CD4-positive, alpha-beta T cell treated with Interleukin-1 beta for 1 hour (primary cell): ENCODE measurements around the gene APEX1.
"Not testable (repeated sequence)": the region's sequence is repeated elsewhere in the genome, so short reads cannot be mapped to it uniquely, and the experiment has no call there.

ENCODE experiments used
- DNase-seq, 2 donors: peaks; one replicate each; pipeline ENCODE4 v3.0.0-alpha.2; 2020 to 2022

APEX1 gene

DNA sequence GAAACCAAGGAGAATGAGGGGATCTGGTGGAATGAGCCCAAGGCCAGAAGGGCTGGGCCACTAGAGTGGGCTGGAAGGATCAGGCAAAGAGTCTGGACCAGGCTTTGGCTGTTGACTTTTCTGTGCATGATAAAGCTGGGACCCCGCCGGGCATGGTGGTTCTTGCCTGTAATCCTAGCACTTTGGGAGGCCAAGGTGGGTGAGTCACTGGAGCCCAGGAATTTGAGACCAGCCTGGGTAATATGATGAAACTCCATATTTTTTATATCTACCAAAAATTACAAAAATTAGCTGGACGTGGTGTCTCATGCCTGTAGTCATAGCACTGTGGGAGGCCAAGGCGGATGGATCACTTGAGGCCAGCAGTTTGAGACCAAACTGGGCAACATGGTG lies 18.7 kb upstream of the APEX1 start:
- DNase-seq, result no peak

DNA sequence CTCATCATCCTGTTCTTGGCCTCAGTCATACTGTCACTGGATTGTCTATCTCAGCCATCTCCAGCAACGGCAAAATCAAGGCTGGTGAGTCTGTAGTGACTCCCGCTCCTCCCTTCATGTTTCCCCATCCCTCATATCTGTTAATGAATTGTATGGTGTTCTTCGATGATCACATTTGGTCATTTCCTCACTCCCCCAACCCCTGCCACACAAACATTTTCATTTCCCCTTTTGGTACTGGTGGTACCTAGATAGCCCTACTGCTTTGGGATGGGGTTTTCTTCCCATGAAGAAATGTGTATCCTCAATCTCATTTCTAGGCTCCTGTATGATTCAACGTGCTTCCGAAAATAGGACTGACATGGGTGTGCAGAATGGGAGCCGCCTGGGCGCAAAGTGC lies 16.4 kb upstream of the APEX1 start:
- no peak for DNase-seq

DNA sequence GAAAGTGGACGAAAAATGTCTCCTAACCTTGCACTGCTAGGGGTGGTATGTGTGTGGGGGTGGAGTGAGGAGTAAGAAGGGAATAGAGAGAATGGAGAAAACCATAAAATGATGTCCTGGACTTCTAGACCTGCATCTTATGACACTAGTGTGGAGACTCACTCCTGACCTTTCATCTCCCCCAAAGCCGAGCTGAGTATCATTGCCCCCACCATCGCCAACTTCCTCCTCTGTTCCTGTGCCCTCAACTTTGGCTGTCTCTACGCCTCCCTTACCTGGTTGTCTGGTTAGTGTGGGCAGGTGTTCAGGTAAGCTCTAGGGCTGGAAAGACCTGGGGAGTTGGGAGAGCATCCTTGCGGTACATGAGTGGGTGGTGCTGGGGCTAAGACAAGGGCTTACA lies 14.6 kb upstream of the APEX1 start:
- no peak for DNase-seq

DNA sequence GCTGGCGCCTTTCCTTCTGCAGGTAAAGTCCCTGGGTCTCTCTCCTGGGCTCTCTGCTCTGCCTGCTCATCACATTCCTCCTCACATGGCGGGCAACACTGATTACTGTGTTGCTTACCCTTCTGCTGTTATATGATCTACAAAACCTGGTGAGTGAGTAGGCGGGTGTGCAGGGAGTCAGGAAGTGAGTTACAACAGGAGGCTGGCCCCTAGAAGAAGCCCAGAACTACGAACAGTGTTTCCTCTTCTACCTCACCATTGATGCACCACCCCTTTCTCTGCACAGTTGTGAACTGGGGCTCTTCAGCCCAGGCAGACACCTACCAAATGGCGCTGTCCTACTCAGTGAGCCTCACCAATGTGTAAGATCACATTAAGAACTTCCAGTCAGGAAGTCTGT lies 14.1 kb upstream of the APEX1 start:
- DNase-seq, result peak; percentile 13 to 37

DNA sequence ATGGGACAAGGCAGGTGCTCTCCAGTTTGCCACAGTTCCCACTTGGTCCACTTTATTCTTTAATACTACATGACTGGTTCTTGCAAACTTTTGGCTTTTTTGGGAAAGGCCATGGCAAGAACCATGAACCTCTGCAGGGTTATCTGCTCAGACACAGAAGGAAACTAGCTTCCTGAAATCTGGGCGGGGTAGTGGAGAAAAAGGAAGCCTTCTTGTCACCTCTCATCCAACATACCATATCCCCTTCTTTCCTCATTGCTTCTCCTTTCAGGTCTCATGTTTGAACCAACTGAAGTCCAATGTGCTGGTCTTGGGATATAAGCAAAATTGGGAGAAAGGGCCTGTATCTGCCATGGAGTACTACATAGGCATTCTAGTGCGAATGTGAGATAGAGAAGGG lies 13.6 kb upstream of the APEX1 start:
- no peak for DNase-seq

DNA sequence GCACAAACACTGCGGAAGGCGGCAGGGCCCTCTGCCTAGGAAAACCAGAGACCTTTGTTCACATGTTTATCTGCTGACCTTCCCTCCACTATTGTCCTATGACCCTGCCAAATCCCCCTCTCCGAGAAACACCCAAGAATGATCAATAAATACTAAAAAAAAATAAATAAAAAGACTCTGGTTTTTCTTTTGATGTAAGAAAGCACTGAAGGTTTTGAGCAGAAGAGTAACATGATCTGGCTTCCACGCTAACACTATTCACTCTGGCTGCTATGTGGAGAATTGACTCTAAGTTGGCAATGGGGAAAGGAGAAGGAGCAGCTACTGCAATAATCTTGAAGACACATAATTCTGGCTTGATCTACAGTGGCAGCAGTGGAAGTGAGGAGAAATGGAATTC lies 11.4 kb upstream of the APEX1 start:
- DNase-seq, result not testable (repeated sequence)

DNA sequence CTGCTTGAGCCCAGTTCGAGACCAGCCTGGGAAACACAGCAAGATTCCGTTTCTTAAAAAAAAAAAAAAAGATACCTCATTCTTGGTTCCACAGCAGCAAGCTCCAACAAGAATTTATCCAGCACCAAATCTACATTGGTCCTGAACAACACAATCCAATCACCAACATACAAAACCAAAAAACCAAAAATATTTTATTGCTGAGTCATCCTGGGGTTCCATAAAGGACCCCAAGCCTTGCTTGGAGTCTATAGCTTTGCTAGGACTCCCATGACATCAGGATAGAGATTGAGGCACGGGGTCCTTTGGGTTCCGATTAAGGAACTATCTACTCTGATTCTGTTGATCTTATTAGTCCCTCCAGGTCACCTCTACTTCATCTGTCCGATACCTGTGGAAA lies 8.1 kb upstream of the APEX1 start:
- no peak for DNase-seq

DNA sequence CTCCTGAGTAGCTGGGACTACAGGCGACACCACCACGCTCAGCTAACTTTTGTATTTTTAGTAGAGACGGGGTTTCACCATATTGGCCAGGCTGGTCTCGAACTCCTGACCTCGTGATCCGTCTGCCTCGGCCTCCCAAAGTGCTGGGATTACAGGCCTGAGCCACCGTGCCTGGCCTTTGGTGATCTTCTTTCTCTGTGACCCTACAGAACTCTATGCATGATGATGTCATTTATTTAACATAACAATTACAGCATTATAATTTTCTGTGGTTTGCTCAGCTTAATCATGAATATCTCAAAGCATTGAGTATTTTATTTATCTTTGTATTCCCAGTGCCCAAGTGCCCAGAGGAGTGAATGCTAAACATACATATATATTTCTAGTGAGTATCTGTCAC lies 2.2 kb upstream of the APEX1 start:
- not testable (repeated sequence) for DNase-seq

DNA sequence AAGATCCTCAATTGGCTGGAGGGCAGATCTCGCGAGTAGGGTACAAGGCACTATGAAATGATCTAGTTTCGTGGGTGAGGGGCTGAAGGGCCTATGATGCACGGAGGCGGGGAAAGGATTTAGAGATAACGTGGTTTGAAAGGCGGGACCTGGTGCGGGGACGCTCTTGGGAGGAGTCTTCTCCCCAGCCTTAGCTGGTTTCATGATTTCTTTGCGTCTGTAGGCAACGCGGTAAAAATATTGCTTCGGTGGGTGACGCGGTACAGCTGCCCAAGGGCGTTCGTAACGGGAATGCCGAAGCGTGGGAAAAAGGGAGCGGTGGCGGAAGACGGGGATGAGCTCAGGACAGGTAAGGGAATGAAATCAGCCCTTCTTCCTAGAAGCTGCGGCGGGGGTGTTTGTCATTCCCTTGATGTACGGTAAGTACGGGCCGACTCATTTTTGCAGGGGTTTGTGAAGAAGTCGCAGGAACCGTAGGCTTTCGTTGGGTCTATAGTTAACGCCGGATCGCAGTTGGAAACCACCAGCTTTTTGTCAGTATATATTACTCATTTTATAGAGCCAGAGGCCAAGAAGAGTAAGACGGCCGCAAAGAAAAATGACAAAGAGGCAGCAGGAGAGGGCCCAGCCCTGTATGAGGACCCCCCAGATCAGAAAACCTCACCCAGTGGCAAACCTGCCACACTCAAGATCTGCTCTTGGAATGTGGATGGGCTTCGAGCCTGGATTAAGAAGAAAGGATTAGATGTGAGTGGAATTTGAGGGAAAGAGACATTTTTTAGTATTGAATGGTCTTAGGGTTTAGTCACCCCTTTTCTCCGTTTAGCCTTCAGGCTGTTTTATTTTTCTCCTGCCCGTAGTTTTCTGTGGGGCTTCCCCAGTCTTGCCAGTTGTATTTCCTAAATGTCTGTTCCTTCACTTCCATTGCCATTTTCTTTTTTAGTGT lies 602 bp downstream of the APEX1 start:
- no peak for DNase-seq

DNA sequence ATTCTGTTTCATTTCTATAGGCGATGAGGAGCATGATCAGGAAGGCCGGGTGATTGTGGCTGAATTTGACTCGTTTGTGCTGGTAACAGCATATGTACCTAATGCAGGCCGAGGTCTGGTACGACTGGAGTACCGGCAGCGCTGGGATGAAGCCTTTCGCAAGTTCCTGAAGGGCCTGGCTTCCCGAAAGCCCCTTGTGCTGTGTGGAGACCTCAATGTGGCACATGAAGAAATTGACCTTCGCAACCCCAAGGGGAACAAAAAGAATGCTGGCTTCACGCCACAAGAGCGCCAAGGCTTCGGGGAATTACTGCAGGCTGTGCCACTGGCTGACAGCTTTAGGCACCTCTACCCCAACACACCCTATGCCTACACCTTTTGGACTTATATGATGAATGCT lies 1.9 kb downstream of the APEX1 start:
- no peak for DNase-seq

DNA sequence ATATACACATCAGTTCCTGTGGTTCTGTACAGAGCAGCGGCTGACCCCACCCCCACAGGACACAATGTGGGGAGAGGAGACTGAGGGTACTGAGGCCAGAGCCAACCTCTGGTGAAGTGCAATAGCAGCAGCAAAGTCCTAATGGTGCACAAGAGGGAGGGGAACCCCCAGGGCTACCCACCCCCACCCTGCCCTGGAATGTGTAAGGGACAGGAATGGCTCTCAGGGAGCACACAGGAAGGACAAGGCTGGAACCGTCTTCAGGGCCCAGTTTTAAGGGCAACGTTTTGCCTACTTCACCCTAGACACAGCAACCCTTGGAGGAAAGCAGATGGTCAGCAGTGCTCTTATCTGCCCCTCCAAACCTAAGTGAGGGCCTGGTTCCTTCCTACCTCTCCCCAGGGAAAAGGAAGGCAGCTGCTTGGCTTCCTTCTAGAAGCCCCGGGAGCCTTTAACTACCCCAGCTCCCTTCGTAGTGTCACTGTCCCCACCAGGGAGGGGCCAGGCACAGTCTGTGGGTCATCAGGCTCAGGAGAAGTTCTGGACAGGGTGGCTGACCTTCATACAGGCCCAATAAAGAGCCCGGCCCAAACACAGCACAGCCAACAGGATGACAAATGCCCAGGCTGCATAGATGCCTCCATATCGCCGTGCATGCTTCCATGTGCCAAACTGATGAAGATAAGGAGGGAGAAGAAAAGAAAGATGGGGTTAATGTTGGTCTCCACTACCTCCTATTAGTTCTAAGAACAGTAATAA lies 3.2 kb downstream of the APEX1 start:
- DNase-seq, result no peak

DNA sequence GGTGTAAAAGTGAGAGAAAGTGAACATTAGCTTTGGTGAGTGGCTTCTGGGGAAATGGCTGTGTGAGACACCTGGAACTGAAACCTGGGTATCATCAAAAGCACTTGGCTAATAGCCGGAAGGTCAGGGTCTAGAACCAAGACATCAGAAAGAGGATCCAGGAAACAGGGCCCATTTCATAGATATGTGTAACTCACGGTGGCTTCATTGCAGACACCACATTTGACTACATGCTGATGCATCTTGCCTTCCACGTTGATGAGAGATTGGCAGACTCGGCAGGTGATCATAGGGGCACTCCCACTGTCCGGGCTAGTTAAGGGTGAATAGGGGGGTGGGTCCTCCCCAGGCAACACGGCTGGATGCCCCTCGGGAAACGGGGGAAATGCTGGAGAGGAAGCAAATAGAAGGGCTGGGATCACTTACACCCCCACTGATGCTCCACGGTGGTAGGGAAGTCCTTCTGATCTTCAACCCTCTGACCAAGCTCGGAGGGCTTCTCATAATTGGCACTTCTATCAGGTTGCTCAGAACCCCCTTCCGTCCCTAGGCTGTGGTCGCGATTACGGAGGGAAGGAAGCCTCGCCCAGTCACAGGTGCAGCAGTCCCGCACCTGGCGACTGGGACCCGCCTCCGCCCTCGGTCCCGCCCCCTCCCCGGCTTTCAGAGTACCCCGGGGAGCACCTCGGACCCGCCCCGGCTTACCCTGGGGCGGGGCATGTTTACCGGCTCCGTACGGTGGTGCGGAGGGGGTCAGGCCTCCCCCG lies 5.6 kb downstream of the APEX1 start:
- peak; percentile 78 to 85 for DNase-seq

DNA sequence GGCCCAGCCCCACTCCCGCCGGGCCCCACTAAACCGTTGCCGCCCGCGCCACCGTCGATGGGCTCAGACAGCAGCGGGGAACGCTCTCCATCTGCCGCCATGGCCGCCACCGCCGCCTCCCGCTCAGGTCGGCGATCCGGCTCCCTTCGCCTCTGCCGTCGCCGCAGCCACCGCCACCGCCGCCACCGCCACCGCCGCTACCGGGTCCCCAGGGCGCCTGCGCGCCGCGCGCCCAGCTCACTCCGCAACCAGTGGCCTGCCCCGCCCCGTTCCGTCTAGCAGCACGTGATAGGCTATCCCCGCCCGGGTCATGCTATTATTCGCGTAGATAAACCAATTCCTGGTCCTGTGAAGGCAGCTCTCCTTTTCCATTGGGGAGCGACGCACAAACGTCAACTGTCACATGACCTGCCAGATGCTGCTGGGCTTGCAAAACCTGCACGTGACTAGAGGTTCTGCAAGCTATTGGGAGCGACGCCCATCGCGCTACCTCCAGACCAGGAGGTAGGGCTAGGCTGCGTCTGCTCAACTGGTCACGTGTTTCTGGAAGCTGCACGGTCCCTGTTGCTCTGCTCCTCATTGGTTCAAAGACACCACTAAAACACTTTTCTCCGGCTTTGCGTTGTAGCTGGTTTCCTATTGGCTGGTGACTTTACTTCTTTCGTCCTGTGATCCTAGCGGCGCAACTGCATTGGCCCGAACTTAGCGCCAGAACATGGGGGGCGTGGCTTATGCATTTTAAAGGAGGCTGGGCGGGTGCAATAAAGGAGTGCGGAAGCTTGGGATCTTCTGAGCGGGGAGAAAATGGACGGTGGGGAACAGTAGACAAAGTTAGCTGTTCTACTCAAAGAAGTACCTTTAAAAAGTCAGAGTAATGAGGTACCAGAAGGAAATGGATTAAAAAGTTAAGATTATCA lies 6.5 kb downstream of the APEX1 start, which contains the start of gene PIP4P1:
TSS of gene PIP4P1 (minus strand) at position 210 of the 917 bp plus-strand sequence. CDS start at position 101, 109 bp downstream.
- peak; percentile 99 to 100 for DNase-seq

DNA sequence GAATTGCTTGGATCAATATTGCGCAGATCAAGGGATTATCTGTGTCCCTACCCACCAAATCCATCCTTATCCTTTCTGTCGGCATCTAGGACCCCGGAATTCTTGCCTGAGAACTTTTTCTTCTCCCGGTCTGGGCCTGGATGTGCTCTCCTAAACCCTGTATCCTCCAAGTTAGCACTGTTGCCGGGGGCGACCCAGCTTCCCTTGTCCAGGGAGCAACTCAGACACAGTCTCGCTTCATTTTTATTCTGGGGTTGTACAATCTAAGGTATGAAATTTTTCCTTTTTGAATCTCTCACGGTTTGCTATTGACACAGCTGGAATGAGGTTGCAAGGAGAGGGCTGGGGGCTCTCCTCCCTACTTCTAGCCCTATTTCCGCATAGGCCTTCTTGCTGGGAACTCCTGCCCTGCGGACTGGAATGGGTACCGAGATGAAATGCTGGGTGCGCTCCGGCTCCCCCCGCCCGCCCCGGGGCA lies 13.8 kb downstream of the APEX1 start:
- no peak for DNase-seq

DNA sequence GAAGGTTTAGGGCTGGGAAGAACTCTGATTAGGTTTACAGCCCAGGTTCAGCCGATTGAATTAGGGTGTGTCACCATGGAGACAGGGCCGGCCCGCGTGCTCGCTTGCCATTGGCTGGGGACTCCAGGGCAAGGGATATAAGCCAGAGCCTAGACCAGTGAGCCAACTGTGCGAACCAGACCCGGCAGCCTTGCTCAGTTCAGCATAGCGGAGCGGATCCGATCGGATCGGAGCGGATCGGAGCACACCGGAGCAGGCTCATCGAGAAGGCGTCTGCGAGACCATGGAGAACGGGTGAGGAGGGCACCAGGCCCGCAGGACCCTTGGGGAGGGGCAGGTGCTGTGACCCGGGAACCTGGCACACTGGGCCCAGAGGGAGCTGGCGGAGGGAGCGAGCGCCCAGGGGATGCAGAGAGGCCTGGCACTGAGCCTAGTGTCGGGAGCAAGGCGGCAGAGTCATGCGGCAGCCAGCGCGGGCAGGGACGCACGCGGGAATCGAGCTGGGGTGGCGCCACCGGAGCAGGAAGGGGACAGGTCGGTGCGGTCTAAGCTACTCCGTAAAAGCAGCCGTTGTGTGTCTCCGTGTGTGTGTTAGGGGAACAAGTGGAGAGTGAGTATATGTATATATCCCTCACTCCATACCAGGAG lies 14.3 kb downstream of the APEX1 start, which contains the start of gene PNP:
TSS of gene PNP (plus strand) at position 165 of the 648 bp plus-strand sequence. CDS start at position 284, 119 bp downstream.
- DNase-seq, result peak; percentile 93 to 94

DNA sequence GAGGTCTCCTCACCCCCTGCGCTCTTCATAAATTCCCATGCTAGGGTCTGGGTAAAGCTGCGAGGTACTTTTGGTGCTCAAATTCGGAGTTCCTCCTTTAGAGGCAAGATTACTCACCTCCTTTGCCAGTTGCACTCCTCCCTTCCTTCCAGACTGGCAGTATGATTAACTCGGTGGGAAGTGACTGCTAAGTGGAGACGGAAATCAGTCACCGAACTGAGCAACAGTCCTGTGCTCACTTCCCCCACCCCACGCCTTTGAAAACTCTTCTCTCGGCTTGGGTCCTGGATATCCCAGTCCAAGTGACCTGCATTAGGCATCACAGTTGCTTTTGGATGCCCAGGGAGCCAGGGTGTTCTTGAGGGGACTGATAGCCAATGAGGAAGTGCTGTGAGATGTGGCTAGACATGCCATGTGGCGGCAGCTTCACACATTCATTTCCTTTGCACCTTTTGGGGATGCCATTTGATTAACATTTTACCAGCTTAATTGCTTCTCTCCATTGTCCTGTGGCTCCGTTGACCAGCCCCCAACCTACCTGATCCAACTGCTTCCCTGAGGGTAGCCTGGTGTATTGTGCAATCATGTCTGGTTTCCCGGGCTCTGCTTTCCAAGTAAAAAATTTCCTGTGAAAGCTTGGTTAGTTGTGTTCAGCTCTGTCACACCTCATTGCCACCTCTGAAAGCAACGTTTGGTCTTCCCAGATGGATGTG lies 15.0 kb downstream of the APEX1 start:
- DNase-seq, result peak; percentile 54 to 72

DNA sequence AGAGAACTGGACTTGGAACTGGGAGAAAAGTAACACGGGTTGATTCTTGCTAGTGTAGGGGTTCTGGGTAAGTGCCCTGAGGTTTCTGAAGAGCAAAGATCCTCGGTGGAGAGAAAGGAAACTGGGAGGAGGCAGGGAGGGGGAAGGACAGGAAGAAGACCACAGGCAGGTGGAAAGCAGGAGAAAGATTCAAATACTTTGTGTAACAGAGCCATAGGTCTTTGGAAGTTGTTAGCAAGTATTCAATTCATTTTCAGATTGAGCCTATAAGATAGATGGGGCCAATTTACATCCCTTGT lies 15.5 kb downstream of the APEX1 start:
- DNase-seq, result no peak

DNA sequence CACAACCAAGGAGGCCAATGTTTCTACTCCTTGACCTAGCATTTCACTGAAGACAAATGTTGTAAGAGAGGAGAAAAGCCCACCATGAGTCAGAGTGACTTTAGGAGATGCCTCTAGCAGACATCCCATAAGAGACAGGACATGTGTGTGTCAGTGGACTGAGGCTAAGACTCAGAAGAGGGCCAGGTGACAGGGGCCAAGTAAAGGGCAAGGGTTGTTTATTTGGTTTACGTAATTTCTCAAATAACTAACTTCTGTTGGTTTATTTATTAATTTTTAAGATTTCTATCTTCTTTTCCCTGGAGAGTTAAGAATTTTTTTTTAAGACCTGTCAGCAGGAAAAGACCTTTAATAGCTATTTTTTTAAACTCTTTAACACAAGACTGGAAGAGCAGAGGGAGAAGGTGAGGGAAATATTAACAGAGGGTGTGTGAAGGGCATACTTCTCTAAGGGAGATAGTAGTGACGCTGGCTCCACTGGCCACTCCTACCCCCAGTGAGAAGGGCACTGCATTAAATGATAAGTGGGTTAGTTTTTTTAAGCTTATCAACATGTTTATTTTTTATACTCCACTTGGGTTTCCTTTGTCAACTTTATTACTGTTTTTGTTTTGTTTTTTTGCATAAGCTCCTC lies 17.6 kb downstream of the APEX1 start:
- no peak for DNase-seq

DNA sequence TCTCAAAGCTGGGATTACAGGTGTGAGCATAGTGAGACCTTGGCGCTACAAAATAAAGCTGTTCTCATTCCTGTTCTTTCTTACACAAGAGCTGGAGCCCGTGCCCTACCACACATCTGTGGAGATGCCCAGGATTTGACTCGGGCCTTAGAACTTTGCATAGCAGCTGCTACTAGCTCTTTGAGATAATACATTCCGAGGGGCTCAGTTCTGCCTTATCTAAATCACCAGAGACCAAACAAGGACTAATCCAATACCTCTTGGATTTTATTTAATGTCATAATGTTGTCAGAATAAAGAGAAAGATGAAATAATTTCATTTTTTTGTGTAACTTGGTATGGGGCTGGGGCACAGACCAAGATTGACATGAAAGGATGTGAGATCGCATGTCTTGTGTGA lies 21.8 kb downstream of the APEX1 start:
- DNase-seq, result no peak

DNA sequence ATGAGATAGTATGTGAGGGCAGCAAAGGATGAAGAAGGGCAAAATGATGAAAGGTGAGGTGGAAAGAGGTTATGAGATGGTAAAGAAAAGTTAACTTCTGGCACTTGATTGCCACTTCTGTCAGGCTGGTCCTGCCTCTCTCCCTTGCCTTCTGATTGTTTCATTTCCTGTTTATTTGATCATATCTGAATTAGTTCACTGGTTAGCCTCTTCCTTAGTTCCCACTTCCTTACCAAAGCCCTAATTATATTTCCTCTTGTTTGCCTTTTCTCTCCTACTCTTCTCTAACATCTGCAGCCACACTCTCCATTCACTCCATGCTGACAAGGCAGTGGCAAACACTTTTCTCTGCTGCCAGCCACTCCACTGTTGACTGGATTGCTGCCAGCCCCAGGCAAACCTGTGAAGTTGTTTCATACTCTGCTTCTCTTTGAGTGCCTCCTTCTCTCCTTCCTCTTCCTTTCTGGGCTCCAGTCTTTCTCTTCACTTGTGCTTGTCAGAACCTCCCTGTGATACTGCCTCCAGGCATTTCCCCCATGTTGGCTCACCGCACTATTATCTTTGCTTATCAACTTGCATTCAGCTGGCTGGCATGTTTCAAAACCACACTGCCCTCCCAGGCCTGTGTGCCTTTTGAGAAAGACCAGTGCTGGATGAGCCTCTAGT lies 22.3 kb downstream of the APEX1 start:
- DNase-seq, result peak; percentile 33 to 53
